Ovary (tissue), 3 donors: Measurements from ENCODE around the gene SPINK5.

Experiments used
- CTCF ChIP-seq, 3 donors: fragments of 450-650 bp in 2 of 3; fragments of 200-600 bp in 1 of 3; IDR thresholded peaks; one replicate each; pipeline versions ENCODE4 v1.5.1 to v1.8.0; 2016 to 2022; ENCODE audit warnings: antibody characterized with exemption in 3 of 3, mild to moderate bottlenecking in 1 of 3
- EP300 ChIP-seq: sonication (generic); formaldehyde crosslinking; IDR thresholded peaks from one replicate; pipeline ENCODE4 v1.6.1; 2017; ENCODE audit warnings: antibody characterized with exemption
- POLR2A ChIP-seq: fragments of 450-650 bp; IDR thresholded peaks from one replicate; pipeline ENCODE4 v1.6.1; 2017; ENCODE audit warnings: antibody characterized with exemption, mild to moderate bottlenecking, moderate library complexity
- donor health status: DM: no; HTN: no; CAD: no.

GRCh38 chr5:148107608-148108007, 43.8 kb downstream of the SPINK5 start:
- no peak for TF ChIP-seq CTCF (IDR thresholded peaks at IDR 0.05)
- TF ChIP-seq POLR2A: no peak
- no peak for TF ChIP-seq EP300
